Cardiac septum (tissue), 1 donor: ENCODE data around the gene TAF12. TPM values are rescaled to one million over a fixed set of nuclear protein-coding genes. Genes with fewer than 3 reads are reported as not detected.
"Not testable (repeated sequence)": the region's sequence is repeated elsewhere in the genome, so short reads cannot be mapped to it uniquely, and the experiment has no call there.

Experiments
- DNase-seq: peaks from one replicate; pipeline ENCODE4 v3.0.0-alpha.2; 2020; ENCODE audit warnings: low spot score
- intact Hi-C: fragments of 100-400 bp; cut with DNase I; formaldehyde crosslinking; loops from one replicate; pipeline ENCODE4 v1.14.0; 2022
- total RNA-seq: library from RNA; stranded (reverse); fragmentation: NEBNext Ultra II Directional; extraction: Animal tissue kit (Norgen Biotek cat#: 25700); gene quantifications from one replicate; pipeline ENCODE4 v1.2.1, GENCODE V29; 2021
- donor health status: DM: no; HTN: no; CAD: no.

Gene TAF12
- total RNA-seq, 1 donor from 2014 or later = 17.3 TPM

GRCh38 chr1:28592321-28593071 is 50.4 kb downstream of the TAF12 start:
- DNase-seq = no peak
- intact Hi-C loops = no loop called here

- intact Hi-C loops = no loop called here
- no peak for DNase-seq
These were observed 51.1 kb downstream of the TAF12 start, which contains the start of gene RAB42 for GRCh38 chr1:28591708-28592320. Gene RAB42, plus strand, starts transcription at chr1:28592265. Its CDS starts 247 bp downstream, at chr1:28592512.

- intact Hi-C loops, DNase-seq: not testable (repeated sequence)
These were observed 56.1 kb downstream of the TAF12 start for GRCh38 chr1:28586585-28587391.

- no peak for DNase-seq
- intact Hi-C loops = loop anchor here (5.0 kb wide), 2 partner anchors 85 to 210 kb away; partner anchors contain the start of gene GMEB1
These were observed 60.6 kb downstream of the TAF12 start for GRCh38 chr1:28582248-28582615.

GRCh38 chr1:28581531-28582247 is 61.2 kb downstream of the TAF12 start:
- DNase-seq = peak; percentile 96
- intact Hi-C loops = loop anchor here (1.0 to 5.0 kb wide), 5 partner anchors 29 to 209 kb away; partner anchors contain the start of genes GMEB1, RCC1 and TRNAU1AP

GRCh38 chr1:28580722-28581530 is 61.9 kb downstream of the TAF12 start:
- no peak for DNase-seq
- intact Hi-C loops = loop anchor here (1.0 to 5.0 kb wide), 5 partner anchors 28 to 209 kb away; partner anchors contain the start of genes GMEB1, RCC1 and TRNAU1AP

GRCh38 chr1:28579401-28579800 is 63.5 kb downstream of the TAF12 start:
- no peak for DNase-seq
- intact Hi-C loops = no loop called here

GRCh38 chr1:28578696-28579218 is 64.1 kb downstream of the TAF12 start:
- DNase-seq = no peak
- intact Hi-C loops = no loop called here

- no peak for DNase-seq
- intact Hi-C loops = no loop called here
These were observed 64.9 kb downstream of the TAF12 start for GRCh38 chr1:28577738-28578536.

- intact Hi-C loops = no loop called here
- no peak for DNase-seq
These were observed 65.7 kb downstream of the TAF12 start for GRCh38 chr1:28577052-28577678.

GRCh38 chr1:28573564-28573963 is 69.3 kb downstream of the TAF12 start:
- intact Hi-C loops = no loop called here
- no peak for DNase-seq

- DNase-seq, intact Hi-C loops: not testable (repeated sequence)
These were observed 70.0 kb downstream of the TAF12 start for GRCh38 chr1:28572891-28573290.

GRCh38 chr1:28571911-28572310 is 71.0 kb downstream of the TAF12 start:
- intact Hi-C loops = no loop called here
- no peak for DNase-seq

GRCh38 chr1:28566931-28567330 is 75.9 kb downstream of the TAF12 start:
- intact Hi-C loops = no loop called here
- no peak for DNase-seq

GRCh38 chr1:28565726-28566125 is 77.1 kb downstream of the TAF12 start:
- intact Hi-C loops = no loop called here
- no peak for DNase-seq

GRCh38 chr1:28565040-28565439 is 77.8 kb downstream of the TAF12 start:
- DNase-seq = no peak
- intact Hi-C loops = no loop called here

GRCh38 chr1:28564310-28564709 is 78.6 kb downstream of the TAF12 start:
- intact Hi-C loops = no loop called here

More at GRCh38 chr1:28564310-28564709, 78.6 kb downstream of the TAF12 start:
- DNase-seq = no peak
